Activated B cell treated with CpG ODN at 0.5 μM for 24 hours (primary cell): ENCODE data around the gene TAOK3. TPM values are rescaled to one million over a fixed set of nuclear protein-coding genes. Genes with fewer than 3 reads are reported as not detected.
"Not testable (repeated sequence)": the region's sequence is repeated elsewhere in the genome, so short reads cannot be mapped to it uniquely, and the experiment has no call there.

Source experiments
- ATAC-seq: fragments of 200-7000 bp; cut with Tn5 transposase; one replicate; pipeline ENCODE4 v1.10.0; 2021; ENCODE audit warnings: low read depth, mild to moderate bottlenecking, moderate library complexity
- CTCF ChIA-PET: fragments of 350-600 bp; sonication (Branson Sonifier 250); formaldehyde crosslinking; loops from one replicate; lab custom pipeline; 2021; ENCODE audit warnings: antibody characterized with exemption; lab: Charles Lee
- POLR2A ChIA-PET: fragments of 350-600 bp; sonication (Branson Sonifier 250); formaldehyde crosslinking; loops from one replicate; lab custom pipeline; 2021; ENCODE audit warnings: antibody characterized with exemption; lab: Charles Lee
- DNase-seq: peaks from one replicate; pipeline ENCODE4 v3.0.0; 2022
- H3K27ac Mint-ChIP-seq: one replicate; pipeline ENCODE4 v1.8.0; 2020; ENCODE audit warnings: mixed read lengths
- H3K27me3 Mint-ChIP-seq: one replicate; pipeline ENCODE4 v1.8.0; 2021; ENCODE audit warnings: mixed read lengths
- H3K36me3 Mint-ChIP-seq: one replicate; pipeline ENCODE4 v1.8.0; 2021; ENCODE audit warnings: low read depth, mixed read lengths
- H3K4me1 Mint-ChIP-seq: one replicate; pipeline ENCODE4 v1.8.0; 2021; ENCODE audit warnings: mixed read lengths
- H3K4me3 Mint-ChIP-seq: one replicate; pipeline ENCODE4 v1.8.0; 2020; ENCODE audit warnings: mild to moderate bottlenecking, mixed read lengths
- H3K9me3 Mint-ChIP-seq: one replicate; pipeline ENCODE4 v1.8.0; 2020; ENCODE audit warnings: mixed read lengths
- CTCF ChIP-seq: fragments of 200-600 bp; IDR thresholded peaks from one replicate; pipeline ENCODE4 v1.8.0; 2022; ENCODE audit warnings: antibody characterized with exemption, mild to moderate bottlenecking
- intact Hi-C: fragments of 100-400 bp; cut with micrococcal nuclease; formaldehyde crosslinking; loops from one replicate; pipeline ENCODE4 v1.15.1; 2024
- total RNA-seq: library from RNA; stranded (reverse); gene quantifications from 2 replicates; pipeline ENCODE4 v1.2.3, GENCODE V29; 2022

The TAOK3 gene
- total RNA-seq, 1 donor from 2014 or later = 86.9 TPM

GRCh38 chr12:118409834-118410233 is 37.1 kb upstream of the TAOK3 start:
- Mint-ChIP-seq H3K9me3 (peaks cover 2% of the 10 kb centered on the region), H3K36me3 (peaks cover 82% of the 10 kb centered on the region), H3K4me3 (no peak overlapping the region), H3K27ac (no peak overlapping the region), H3K4me1 (no peaks in the 10 kb centered on the region), H3K27me3 (no peaks in the 10 kb centered on the region)
- CTCF ChIA-PET = no interaction called here
- ATAC-seq (no peak), DNase-seq (no peak)
- POLR2A ChIA-PET = no interaction called here
- TF ChIP-seq CTCF = no peak
- intact Hi-C loops = no loop called here

- ATAC-seq, POLR2A ChIA-PET, H3K4me1 Mint-ChIP-seq, DNase-seq, H3K27ac Mint-ChIP-seq, H3K4me3 Mint-ChIP-seq, H3K27me3 Mint-ChIP-seq, CTCF ChIA-PET, intact Hi-C loops, H3K9me3 Mint-ChIP-seq: not testable (repeated sequence)
- peaks cover 82% of the 10 kb centered on the region for H3K36me3 Mint-ChIP-seq
These were observed 35.5 kb upstream of the TAOK3 start for GRCh38 chr12:118408241-118408640.

GRCh38 chr12:118404876-118405521 is 32.3 kb upstream of the TAOK3 start:
- Mint-ChIP-seq H3K27ac (no peak overlapping the region), H3K4me3 (no peak overlapping the region), H3K4me1 (no peaks in the 10 kb centered on the region), H3K9me3 (no peaks in the 10 kb centered on the region), H3K27me3 (no peaks in the 10 kb centered on the region), H3K36me3 (peaks cover 84% of the 10 kb centered on the region)
- DNase-seq = no peak
- POLR2A ChIA-PET = no interaction called here
- no peak for ATAC-seq
- intact Hi-C loops = loop anchor here (2.0 kb wide), 2 partner anchors 1254 to 1262 kb away; no protein-coding TSS in a partner anchor
- TF ChIP-seq CTCF = peak; percentile 62
- CTCF ChIA-PET = interaction anchor here (0.6 to 1.9 kb wide), 9 partner anchors 8 to 1140 kb away, joined by 3 to 6 read pairs (median 5); no protein-coding TSS in a partner anchor

GRCh38 chr12:118402251-118402650 is 29.5 kb upstream of the TAOK3 start:
- no peak for TF ChIP-seq CTCF
- ChIA-PET CTCF (interaction anchor here (0.5 kb wide), 1 partner anchor 188 kb away, joined by 5 read pairs; no protein-coding TSS in a partner anchor), POLR2A (interaction anchor here (0.7 kb wide), 1 partner anchor 423 kb away, joined by 8 read pairs; no protein-coding TSS in a partner anchor)
- ATAC-seq (no peak), DNase-seq (no peak)
- H3K27me3 Mint-ChIP-seq = no peaks in the 10 kb centered on the region
- H3K9me3 Mint-ChIP-seq = no peaks in the 10 kb centered on the region
- intact Hi-C loops = no loop called here
- peaks cover 90% of the 10 kb centered on the region for H3K36me3 Mint-ChIP-seq
- no peak overlapping the region for H3K4me3 Mint-ChIP-seq
- H3K4me1 Mint-ChIP-seq = no peaks in the 10 kb centered on the region
- no peak overlapping the region for H3K27ac Mint-ChIP-seq

GRCh38 chr12:118398940-118399339 is 26.2 kb upstream of the TAOK3 start:
- H3K27ac Mint-ChIP-seq = no peak overlapping the region
- peaks cover 88% of the 10 kb centered on the region for H3K36me3 Mint-ChIP-seq
- no peaks in the 10 kb centered on the region for H3K27me3 Mint-ChIP-seq

More at GRCh38 chr12:118398940-118399339, 26.2 kb upstream of the TAOK3 start:
- Mint-ChIP-seq H3K4me3 (no peak overlapping the region), H3K4me1 (no peaks in the 10 kb centered on the region), H3K9me3 (no peaks in the 10 kb centered on the region)
- TF ChIP-seq CTCF = no peak
- CTCF ChIA-PET = no interaction called here
- intact Hi-C loops = no loop called here
- ATAC-seq (no peak), DNase-seq (no peak)
- POLR2A ChIA-PET = no interaction called here
